Body of pancreas (tissue), 4 donors: ENCODE data around the gene TESK2. TPM values are rescaled to one million over a fixed set of nuclear protein-coding genes. Genes with fewer than 3 reads are reported as not detected.

Source experiments
- ATAC-seq: fragments of 150-250 bp; one replicate; pipeline ENCODE4 v1.9.1; 2016
- DNase-seq, 4 donors: peaks; one replicate each; pipeline ENCODE4 v3.0.0-alpha.2; 2019
- H3K27ac ChIP-seq, 4 donors: fragments of 200-600 bp; sonication (generic); 1 replicate in 3 of 4; 2 replicates in 1 of 4; pipeline versions ENCODE4 v1.5.1 to v1.6.1; 2016 to 2019; ENCODE audit warnings: mild to moderate bottlenecking in 1 of 4, mixed read lengths in 1 of 4, moderate library complexity in 1 of 4
- H3K27me3 ChIP-seq, 2 donors: fragments of 200-600 bp; sonication (generic); one replicate each; pipeline ENCODE4 v1.6.0; 2016; ENCODE audit warnings: mild to moderate bottlenecking in 1 of 2
- H3K36me3 ChIP-seq, 2 donors: fragments of 200-600 bp; sonication (generic); replicated peaks in 1 of 2; 2 replicates each; pipeline ENCODE4 v1.5.1; 2016; ENCODE audit warnings: low read depth in 2 of 2; ENCODE audit not compliant: insufficient read depth in 1 of 2
- H3K4me1 ChIP-seq: fragments of 200-600 bp; sonication (generic); one replicate; pipeline ENCODE4 v1.6.0; 2016
- H3K4me3 ChIP-seq, 2 donors: fragments of 200-600 bp; sonication (generic); 1 replicate in 1 of 2; 2 replicates in 1 of 2; pipeline ENCODE4 v1.5.1; 2016 to 2019
- H3K9me3 ChIP-seq, 3 donors: fragments of 200-600 bp; sonication (generic); 1 replicate in 2 of 3; 2 replicates in 1 of 3; pipeline ENCODE4 v1.5.1; 2016
- POLR2A ChIP-seq, 3 donors: fragments of 450-650 bp; IDR thresholded peaks; one replicate each; pipeline ENCODE4 v1.6.1; 2016; ENCODE audit warnings: antibody characterized with exemption in 3 of 3, mild to moderate bottlenecking in 2 of 3
- WGBS, 2 donors: methylation state at CpG; one replicate each; pipeline ENCODE4 v1.1.5; 2017; 5-methylcytosine and 5-hydroxymethylcytosine counted together
- intact Hi-C: fragments of 100-400 bp; cut with DNase I; formaldehyde crosslinking; loops from one replicate; pipeline ENCODE4 v1.15.1; 2023
- total RNA-seq, 2 donors: library from RNA; depleted of rRNA; stranded (reverse); fragments of >200 nt; gene quantifications; one replicate each; pipeline ENCODE4 v1.1.0, GENCODE V29; 2016
- TF ChIP-seq, protein P1 (sequence below), 7 experiments: fragments of 450-650 bp in 4 of 7; fragments of 200-600 bp in 3 of 7; sonication (generic) in 3 of 7; IDR thresholded peaks; one replicate each; pipeline ENCODE4 v1.5.1; 2016 to 2019; ENCODE audit warnings: antibody characterized with exemption in 7 of 7

TESK2 gene
- total RNA-seq, 2 donors from 2014 or later: 0.33 to 3.6 TPM

DNA sequence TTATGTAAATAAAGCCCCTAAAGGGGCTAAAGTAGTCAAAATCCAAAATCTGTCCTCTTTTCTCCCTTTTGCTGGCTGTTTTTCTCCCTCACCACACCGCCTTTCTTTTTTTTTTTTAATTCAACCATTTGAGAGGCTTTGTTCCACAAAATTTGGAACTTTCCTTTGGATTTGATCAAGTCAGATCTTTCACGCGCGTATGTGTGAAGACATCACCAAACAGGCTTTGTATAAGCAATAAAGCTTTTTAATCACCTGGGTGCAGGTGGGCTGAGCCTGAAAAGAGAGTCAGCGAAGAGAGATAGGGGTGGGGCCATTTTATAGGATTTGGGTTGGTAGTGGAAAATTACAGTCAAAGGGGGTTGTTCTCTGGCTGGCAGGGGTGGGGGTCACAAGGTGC lies 169.5 kb downstream of the TESK2 start:
- no peak for ATAC-seq
- Histone ChIP-seq H3K36me3 (no peaks in the 10 kb centered on the region), H3K27me3 (no peaks in the 10 kb centered on the region), H3K27ac (no peak overlapping the region), H3K4me1 (peaks cover 3% of the 10 kb centered on the region), H3K4me3 (no peak overlapping the region), H3K9me3 (no peaks in the 10 kb centered on the region)
- TF ChIP-seq, protein P1, sequence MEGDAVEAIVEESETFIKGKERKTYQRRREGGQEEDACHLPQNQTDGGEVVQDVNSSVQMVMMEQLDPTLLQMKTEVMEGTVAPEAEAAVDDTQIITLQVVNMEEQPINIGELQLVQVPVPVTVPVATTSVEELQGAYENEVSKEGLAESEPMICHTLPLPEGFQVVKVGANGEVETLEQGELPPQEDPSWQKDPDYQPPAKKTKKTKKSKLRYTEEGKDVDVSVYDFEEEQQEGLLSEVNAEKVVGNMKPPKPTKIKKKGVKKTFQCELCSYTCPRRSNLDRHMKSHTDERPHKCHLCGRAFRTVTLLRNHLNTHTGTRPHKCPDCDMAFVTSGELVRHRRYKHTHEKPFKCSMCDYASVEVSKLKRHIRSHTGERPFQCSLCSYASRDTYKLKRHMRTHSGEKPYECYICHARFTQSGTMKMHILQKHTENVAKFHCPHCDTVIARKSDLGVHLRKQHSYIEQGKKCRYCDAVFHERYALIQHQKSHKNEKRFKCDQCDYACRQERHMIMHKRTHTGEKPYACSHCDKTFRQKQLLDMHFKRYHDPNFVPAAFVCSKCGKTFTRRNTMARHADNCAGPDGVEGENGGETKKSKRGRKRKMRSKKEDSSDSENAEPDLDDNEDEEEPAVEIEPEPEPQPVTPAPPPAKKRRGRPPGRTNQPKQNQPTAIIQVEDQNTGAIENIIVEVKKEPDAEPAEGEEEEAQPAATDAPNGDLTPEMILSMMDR (IDR thresholded peaks at IDR 0.05): no peak
- TF ChIP-seq POLR2A (IDR thresholded peaks at IDR 0.05): no peak
- intact Hi-C loops: no loop called here
- DNase-seq: no peak
- 80 to 87% methylated on average over 5 of the region's 5 CpGs for WGBS, 2 donors

DNA sequence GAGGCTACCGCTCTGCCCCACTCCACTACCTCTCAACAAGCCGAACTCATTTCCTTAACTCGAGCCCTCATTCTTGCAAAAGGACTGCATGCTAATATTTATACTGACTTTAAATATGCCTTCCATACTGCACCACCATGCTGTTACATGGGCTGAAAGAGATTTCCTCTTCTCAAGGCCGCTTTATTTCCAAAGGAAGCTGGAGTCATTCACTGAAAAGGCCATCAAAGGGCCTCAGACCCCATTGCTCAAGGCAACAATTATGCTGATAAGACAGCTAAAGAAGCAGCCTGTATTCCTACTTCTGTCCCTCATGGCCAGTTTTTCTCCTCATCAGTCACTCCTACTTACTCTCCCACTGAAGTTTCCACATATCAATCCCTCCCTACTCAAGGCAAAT lies 171.2 kb downstream of the TESK2 start:
- H3K27me3 ChIP-seq: no peaks in the 10 kb centered on the region
- H3K36me3 ChIP-seq: no peaks in the 10 kb centered on the region
- DNase-seq (no peak), ATAC-seq (no peak)
- TF ChIP-seq POLR2A (IDR thresholded peaks at IDR 0.05): no peak
- TF ChIP-seq, protein P1 (IDR thresholded peaks at IDR 0.05): no peak
- H3K9me3 ChIP-seq: no peaks in the 10 kb centered on the region
- intact Hi-C loops: no loop called here
- 84 to 87% methylated on average over 4 of the region's 4 CpGs for WGBS, 2 donors
- no peak overlapping the region for H3K27ac ChIP-seq
- H3K4me3 ChIP-seq: no peak overlapping the region
- peaks cover 11% of the 10 kb centered on the region for H3K4me1 ChIP-seq

DNA sequence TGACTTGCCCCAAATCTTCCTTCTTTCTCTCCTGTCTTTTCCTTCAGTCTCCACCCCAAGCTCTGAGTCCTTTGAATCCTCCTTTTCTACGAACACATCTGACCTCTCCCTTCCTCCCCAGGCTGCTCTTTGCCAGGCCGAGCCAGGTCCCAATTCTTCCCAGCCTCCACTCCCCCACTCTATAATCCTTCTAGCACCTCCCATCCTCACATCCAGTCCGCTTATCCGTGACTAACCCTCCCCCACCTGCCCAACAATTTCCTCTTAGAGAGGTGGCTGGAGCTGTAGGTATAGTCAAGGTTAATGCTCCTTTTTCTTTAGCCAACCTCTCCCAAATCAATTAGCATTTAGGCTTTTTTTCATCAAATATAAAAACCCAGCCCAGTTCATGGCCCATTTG lies 173.8 kb downstream of the TESK2 start:
- H3K9me3 ChIP-seq: no peaks in the 10 kb centered on the region
- peaks cover 16% of the 10 kb centered on the region for H3K4me1 ChIP-seq
- H3K4me3 ChIP-seq: no peak overlapping the region
- WGBS, 2 donors: 60 to 76% methylated on average over 4 of the region's 4 CpGs
- H3K27ac ChIP-seq: no peak overlapping the region
- H3K36me3 ChIP-seq: no peaks in the 10 kb centered on the region
- ATAC-seq (no peak), DNase-seq (no peak)
- TF ChIP-seq, protein P1 (IDR thresholded peaks at IDR 0.05): no peak
- TF ChIP-seq POLR2A (IDR thresholded peaks at IDR 0.05): no peak
- H3K27me3 ChIP-seq: no peaks in the 10 kb centered on the region
- intact Hi-C loops: no loop called here

DNA sequence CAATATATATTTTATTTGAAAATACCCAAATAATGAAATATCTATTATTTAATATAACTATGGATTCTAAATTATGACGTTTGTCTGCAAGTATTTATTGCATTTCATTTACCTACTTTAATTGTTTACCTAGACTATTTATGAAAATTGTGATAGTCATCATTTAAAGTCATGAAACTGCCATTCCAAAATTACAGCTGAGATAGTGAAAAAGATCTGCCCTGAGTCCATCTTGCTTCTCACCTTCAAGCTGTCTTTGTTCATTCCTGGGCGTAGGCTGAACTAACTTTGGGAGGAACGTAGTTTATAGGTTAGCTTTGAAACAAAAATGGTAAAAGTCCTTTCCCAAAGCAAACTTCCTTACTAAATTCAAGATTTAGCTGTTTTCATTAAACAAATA lies 176.7 kb downstream of the TESK2 start:
- Histone ChIP-seq H3K9me3 (no peaks in the 10 kb centered on the region), H3K4me1 (peaks cover 16% of the 10 kb centered on the region), H3K27me3 (no peaks in the 10 kb centered on the region), H3K36me3 (no peaks in the 10 kb centered on the region), H3K27ac (no peak overlapping the region), H3K4me3 (no peak overlapping the region)
- ATAC-seq (no peak), DNase-seq (no peak)
- TF ChIP-seq POLR2A (IDR thresholded peaks at IDR 0.05): no peak
- TF ChIP-seq, protein P1 (IDR thresholded peaks at IDR 0.05): no peak
- 50 to 54% methylated on average over 3 of the region's 3 CpGs for WGBS, 2 donors
- intact Hi-C loops: no loop called here

DNA sequence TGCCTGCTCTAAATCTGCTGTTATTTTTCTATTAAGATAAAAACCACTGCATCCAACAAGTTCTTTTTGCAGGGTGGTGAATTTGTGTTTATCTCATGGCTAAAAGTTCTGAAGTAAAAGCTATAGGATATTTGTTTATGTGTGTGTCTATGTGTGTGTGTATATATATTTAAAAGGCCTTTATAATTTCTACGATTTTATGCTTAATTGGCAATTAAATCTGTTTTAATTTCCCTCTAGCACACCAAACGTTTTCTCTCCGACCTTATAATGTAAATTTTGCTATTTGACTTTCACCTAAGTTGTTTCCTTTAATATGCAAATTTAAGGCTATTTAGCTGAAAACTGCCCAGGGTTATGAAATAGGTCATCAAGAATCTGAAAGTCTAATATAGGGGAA lies 184.1 kb downstream of the TESK2 start:
- intact Hi-C loops: no loop called here
- Histone ChIP-seq H3K4me1 (peaks cover 12% of the 10 kb centered on the region), H3K27ac (no peak overlapping the region), H3K36me3 (no peaks in the 10 kb centered on the region), H3K27me3 (no peaks in the 10 kb centered on the region), H3K9me3 (no peaks in the 10 kb centered on the region), H3K4me3 (no peak overlapping the region)
- no peak for DNase-seq
- TF ChIP-seq, protein P1 (IDR thresholded peaks at IDR 0.05): no peak
- no peak for TF ChIP-seq POLR2A (IDR thresholded peaks at IDR 0.05)
- no peak for ATAC-seq
- 65 to 70% methylated on average over 3 of the region's 3 CpGs for WGBS, 2 donors
